Thyroid gland (tissue), 4 donors: Measurements from ENCODE around the gene GOLIM4. TPM values are rescaled to one million over a fixed set of nuclear protein-coding genes. Genes with fewer than 3 reads are reported as not detected.

ENCODE experiments used
- DNase-seq, 2 donors: peaks; one replicate each; pipeline ENCODE4 v3.0.0-alpha.2; 2019
- H3K27ac ChIP-seq, 3 donors: fragments of 200-600 bp; sonication (generic); 1 replicate in 2 of 3; 2 replicates in 1 of 3; pipeline ENCODE4 v1.5.1; 2016 to 2019; ENCODE audit warnings: mild to moderate bottlenecking in 1 of 3, moderate library complexity in 1 of 3
- H3K27me3 ChIP-seq: fragments of 200-600 bp; sonication (generic); one replicate; pipeline ENCODE4 v1.5.1; 2019
- H3K36me3 ChIP-seq, 2 donors: fragments of 200-600 bp; sonication (generic); one replicate each; pipeline ENCODE4 v1.5.1; 2016 to 2019
- H3K4me1 ChIP-seq, 2 donors: fragments of 200-600 bp; sonication (generic); one replicate each; pipeline ENCODE4 v1.5.1; 2017 to 2019
- H3K4me3 ChIP-seq, 3 donors: fragments of 200-600 bp; sonication (generic); replicated peaks in 1 of 3; 1 replicate in 2 of 3; 2 replicates in 1 of 3; pipeline ENCODE4 v1.5.1; 2016; ENCODE audit warnings: mild to moderate bottlenecking in 1 of 3
- H3K9me3 ChIP-seq: fragments of 200-600 bp; sonication (generic); one replicate; pipeline ENCODE4 v1.5.1; 2017
- POLR2A ChIP-seq, 2 donors: fragments of 450-650 bp; IDR thresholded peaks; one replicate each; pipeline ENCODE4 v1.6.1; 2017; ENCODE audit warnings: antibody characterized with exemption in 2 of 2, mild to moderate bottlenecking in 2 of 2, moderate library complexity in 1 of 2
- WGBS, 2 donors: methylation state at CpG; one replicate each; pipeline ENCODE4 v1.1.5; 2017; 5-methylcytosine and 5-hydroxymethylcytosine counted together
- intact Hi-C: fragments of 100-400 bp; cut with DNase I; formaldehyde crosslinking; loops from one replicate; pipeline ENCODE4 v1.15.1; 2023
- total RNA-seq, 4 donors: library from RNA; depleted of rRNA; stranded (reverse); fragments of >200 nt; gene quantifications; one replicate each; pipeline ENCODE4 v1.2.3, GENCODE V29; 2016
- TF ChIP-seq, protein P1 (sequence below), 6 experiments: fragments of 200-600 bp in 3 of 6; fragments of 450-650 bp in 3 of 6; sonication (generic) in 3 of 6; IDR thresholded peaks; one replicate each; pipeline ENCODE4 v1.5.1; 2016 to 2019; ENCODE audit warnings: antibody characterized with exemption in 6 of 6, mild to moderate bottlenecking in 2 of 6, inconsistent platforms in 1 of 6, moderate library complexity in 1 of 6

GOLIM4 gene
- total RNA-seq, 4 donors from 2014 or later = 32.2 to 41.8 (median 34.2) TPM

DNA sequence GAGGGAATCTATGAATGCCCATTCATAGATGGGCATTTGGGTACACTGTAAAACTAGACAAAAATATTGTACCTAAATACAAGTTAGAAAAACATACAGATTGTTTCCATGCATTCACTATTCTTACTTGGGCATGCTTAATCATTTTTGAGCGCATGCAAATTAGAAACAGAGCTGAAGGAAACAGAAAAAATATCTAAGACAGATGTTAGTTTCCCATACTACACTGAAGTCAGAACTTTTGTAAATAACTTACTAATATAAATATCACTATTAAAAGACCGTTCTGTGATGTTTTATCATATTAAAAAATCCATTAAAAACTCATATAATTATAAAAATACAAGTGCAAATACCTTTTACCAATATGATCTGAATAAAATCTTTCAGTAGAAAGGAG, 58.7 kb downstream of the GOLIM4 start:
- no peaks in the 10 kb centered on the region for H3K9me3 ChIP-seq
- TF ChIP-seq, protein P1, sequence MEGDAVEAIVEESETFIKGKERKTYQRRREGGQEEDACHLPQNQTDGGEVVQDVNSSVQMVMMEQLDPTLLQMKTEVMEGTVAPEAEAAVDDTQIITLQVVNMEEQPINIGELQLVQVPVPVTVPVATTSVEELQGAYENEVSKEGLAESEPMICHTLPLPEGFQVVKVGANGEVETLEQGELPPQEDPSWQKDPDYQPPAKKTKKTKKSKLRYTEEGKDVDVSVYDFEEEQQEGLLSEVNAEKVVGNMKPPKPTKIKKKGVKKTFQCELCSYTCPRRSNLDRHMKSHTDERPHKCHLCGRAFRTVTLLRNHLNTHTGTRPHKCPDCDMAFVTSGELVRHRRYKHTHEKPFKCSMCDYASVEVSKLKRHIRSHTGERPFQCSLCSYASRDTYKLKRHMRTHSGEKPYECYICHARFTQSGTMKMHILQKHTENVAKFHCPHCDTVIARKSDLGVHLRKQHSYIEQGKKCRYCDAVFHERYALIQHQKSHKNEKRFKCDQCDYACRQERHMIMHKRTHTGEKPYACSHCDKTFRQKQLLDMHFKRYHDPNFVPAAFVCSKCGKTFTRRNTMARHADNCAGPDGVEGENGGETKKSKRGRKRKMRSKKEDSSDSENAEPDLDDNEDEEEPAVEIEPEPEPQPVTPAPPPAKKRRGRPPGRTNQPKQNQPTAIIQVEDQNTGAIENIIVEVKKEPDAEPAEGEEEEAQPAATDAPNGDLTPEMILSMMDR (IDR thresholded peaks at IDR 0.05) = no peak
- no peak for TF ChIP-seq POLR2A (IDR thresholded peaks at IDR 0.05)
- no peaks in the 10 kb centered on the region for H3K4me1 ChIP-seq
- no peak for DNase-seq
- intact Hi-C loops = no loop called here
- no peak overlapping the region for H3K27ac ChIP-seq
- WGBS, 2 donors = 91 to 93% methylated on average over 2 of the region's 2 CpGs
- peaks cover 0 to 9% of the 10 kb centered on the region in 2 donors for H3K36me3 ChIP-seq
- no peak overlapping the region for H3K4me3 ChIP-seq
- H3K27me3 ChIP-seq = no peaks in the 10 kb centered on the region

DNA sequence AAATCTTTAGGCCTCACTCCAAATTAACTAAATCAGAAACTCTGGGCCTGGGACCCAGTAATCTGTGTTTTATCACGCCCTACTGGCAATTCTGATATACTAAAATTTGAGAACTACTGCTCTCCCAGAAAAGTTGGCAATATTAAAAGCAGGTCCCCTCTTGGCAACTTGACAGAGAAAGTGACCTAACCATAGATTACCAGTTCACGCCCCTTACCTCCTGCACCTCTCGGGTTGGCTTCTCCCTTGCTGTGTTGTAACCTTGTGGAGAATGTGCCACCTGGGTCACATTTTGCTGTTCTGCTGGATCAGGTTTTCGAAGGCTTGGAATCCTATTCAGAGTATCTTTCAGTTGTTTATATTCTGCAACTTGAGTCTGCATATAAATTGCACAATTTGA, 59.1 kb downstream of the GOLIM4 start:
- WGBS, 2 donors = 94 to 96% methylated on average over 4 of the region's 4 CpGs
- Histone ChIP-seq H3K9me3 (no peaks in the 10 kb centered on the region), H3K27ac (no peak overlapping the region), H3K4me1 (no peaks in the 10 kb centered on the region), H3K27me3 (no peaks in the 10 kb centered on the region), H3K4me3 (no peak overlapping the region), H3K36me3 (peaks cover 0 to 13% of the 10 kb centered on the region in 2 donors)
- intact Hi-C loops = no loop called here
- no peak for TF ChIP-seq POLR2A (IDR thresholded peaks at IDR 0.05)
- TF ChIP-seq, protein P1 (IDR thresholded peaks at IDR 0.05) = no peak
- no peak for DNase-seq

DNA sequence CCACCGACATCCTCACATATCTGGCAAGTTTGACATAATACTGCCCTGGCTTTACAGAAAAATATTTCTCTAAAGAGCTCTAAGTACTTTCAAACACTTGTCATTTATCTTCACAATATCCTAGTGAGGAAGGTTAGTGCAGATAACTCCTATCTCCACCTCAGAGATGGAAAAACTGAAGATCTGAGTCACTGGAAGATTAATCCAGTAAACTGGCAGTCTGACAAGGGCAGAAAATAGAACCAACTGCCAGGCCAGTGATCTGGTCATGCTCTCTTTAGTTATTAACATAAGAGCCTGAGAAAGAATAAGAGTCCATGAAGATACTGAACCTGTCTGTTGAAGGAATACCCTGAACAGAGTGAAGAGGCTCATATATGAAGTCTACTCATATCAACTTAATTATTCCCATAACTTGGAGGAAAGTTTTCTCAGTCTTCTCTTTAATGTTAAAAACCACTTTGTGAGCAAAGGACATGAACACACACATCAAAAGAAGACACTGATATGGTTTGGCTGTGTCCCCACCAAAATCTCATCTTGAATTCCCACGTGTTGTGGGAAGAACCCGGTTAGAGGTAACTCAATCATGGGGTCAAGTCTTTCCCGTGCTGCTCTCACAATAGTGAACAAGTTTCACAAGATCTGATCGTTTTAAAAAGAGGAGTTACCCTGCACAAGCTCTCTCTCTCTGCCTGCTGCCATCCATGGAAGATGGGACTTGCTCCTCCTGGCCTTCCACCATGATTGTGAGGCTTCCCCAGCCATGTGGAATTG, 61.4 kb downstream of the GOLIM4 start:
- H3K4me3 ChIP-seq = no peak overlapping the region
- DNase-seq = no peak
- peaks cover 5 to 17% of the 10 kb centered on the region in 2 donors for H3K36me3 ChIP-seq
- no peaks in the 10 kb centered on the region for H3K27me3 ChIP-seq
- TF ChIP-seq, protein P1 (IDR thresholded peaks at IDR 0.05) = no peak
- no peak for TF ChIP-seq POLR2A (IDR thresholded peaks at IDR 0.05)
- H3K4me1 ChIP-seq = no peaks in the 10 kb centered on the region
- no peaks in the 10 kb centered on the region for H3K9me3 ChIP-seq
- intact Hi-C loops = no loop called here
- 86 to 89% methylated on average over 5 of the region's 5 CpGs for WGBS, 2 donors
- H3K27ac ChIP-seq = no peak overlapping the region

DNA sequence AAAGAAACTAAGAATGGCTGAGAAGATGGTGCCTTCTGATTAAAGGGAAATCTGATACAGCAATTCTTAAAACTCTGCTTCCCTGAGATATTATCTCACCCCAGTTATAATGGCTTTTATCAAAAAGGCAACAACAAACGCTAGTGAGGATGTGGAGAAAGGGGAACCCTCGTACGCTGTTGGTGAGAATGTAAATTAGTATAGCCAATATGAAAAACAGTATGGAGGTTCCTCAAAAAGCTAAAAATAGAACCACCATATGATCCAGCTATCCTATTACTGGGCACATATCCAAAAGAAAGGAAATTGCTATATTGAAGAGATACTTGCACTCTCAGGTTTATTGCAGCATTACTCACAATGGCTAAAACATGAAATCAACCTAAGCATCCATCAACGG, 65.1 kb downstream of the GOLIM4 start:
- Histone ChIP-seq H3K4me3 (no peak overlapping the region), H3K27me3 (no peaks in the 10 kb centered on the region), H3K4me1 (no peaks in the 10 kb centered on the region), H3K36me3 (peaks cover 5 to 24% of the 10 kb centered on the region in 2 donors), H3K9me3 (no peaks in the 10 kb centered on the region), H3K27ac (no peak overlapping the region)
- DNase-seq = no peak
- intact Hi-C loops = no loop called here
- WGBS, 2 donors = 87 to 92% methylated on average over 4 of the region's 4 CpGs
- TF ChIP-seq, protein P1 (IDR thresholded peaks at IDR 0.05) = no peak
- no peak for TF ChIP-seq POLR2A (IDR thresholded peaks at IDR 0.05)

DNA sequence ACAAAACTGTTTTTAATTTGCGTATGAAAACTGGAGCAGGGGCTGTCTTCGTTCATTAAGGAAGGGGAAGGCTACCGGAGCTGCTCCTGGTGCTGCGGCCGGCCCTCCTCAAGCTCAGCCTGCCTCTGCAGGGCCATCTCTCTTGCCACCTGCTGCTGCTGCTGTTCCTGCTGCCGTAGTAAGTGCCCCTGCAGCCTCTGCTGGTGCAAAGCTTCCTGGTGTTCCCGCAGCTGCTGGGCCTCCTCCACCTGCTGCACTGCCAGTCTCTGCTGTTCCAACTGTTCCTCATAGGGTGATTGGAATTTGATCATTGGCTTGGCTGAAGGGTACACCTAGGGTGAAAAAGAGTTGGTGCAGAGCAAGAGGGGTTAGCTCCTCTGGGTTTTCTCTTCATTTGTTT, 66.0 kb downstream of the GOLIM4 start:
- 93 to 99% methylated on average over 7 of the region's 7 CpGs for WGBS, 2 donors
- intact Hi-C loops = no loop called here

More for the DNA sequence above, 66.0 kb downstream of the GOLIM4 start:
- TF ChIP-seq, protein P1 (IDR thresholded peaks at IDR 0.05) = no peak
- H3K36me3 ChIP-seq = peaks cover 5 to 27% of the 10 kb centered on the region in 2 donors
- no peaks in the 10 kb centered on the region for H3K4me1 ChIP-seq
- no peak overlapping the region for H3K27ac ChIP-seq
- no peaks in the 10 kb centered on the region for H3K9me3 ChIP-seq
- H3K27me3 ChIP-seq = no peaks in the 10 kb centered on the region
- no peak overlapping the region for H3K4me3 ChIP-seq
- DNase-seq = no peak
